ENCODE measurements around the gene USP36.
"Not testable (repeated sequence)": the region's sequence is repeated elsewhere in the genome, so short reads cannot be mapped to it uniquely, and the experiment has no call there.

Gene USP36

GRCh38 chr17:78840780-78841611 lies at the start of gene USP36:
USP36 (minus strand) TSS chr17:78840814; CDS start chr17:78836363, 4,451 bp downstream.
- DNase-seq (ENCODE audit: low read depth in 2 of 3, low spot score in 1 of 3) = peak; percentile 100

GRCh38 chr17:78890096-78890495 lies 49.5 kb upstream of the USP36 start:
- DNase-seq (ENCODE audit: low read depth in 2 of 3, low spot score in 1 of 3) = not testable (repeated sequence)

- DNase-seq (ENCODE audit: low read depth in 2 of 3, low spot score in 1 of 3) = no peak
Observed at GRCh38 chr17:78889531-78889930, 48.9 kb upstream of the USP36 start.

DNA sequence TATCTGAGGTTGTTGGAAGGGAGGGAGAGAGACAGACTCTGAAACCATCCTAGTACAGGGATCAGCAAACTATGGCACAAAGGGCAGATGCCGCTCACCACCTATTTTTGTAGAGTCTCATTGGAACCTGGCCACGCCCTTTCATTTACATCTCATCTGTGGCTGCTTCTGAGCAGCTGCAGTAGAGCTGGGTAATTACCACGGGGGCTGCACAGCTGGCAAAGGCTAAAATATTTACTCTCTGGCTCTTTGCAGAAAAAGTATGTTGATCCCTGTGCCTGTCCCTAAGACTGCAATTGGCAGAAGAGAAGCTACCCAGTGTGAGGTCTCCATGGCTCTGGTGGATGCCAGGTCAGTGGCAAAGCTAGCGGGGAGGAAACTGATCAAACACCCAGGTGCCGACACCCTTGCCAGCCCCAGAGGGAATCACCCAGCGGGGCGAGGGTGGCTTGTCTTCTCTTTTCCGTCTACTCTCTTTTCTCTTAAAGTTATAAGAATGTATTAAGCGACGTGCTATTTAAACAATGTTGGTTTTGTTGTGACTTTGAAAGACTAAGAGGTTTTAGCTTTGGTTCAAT lies 48.4 kb upstream of the USP36 start:
- DNase-seq (ENCODE audit: low read depth in 2 of 3, low spot score in 1 of 3) = no peak

GRCh38 chr17:78886954-78887353 lies 46.3 kb upstream of the USP36 start:
- no peak for DNase-seq (ENCODE audit: low read depth in 2 of 3, low spot score in 1 of 3)

DNA sequence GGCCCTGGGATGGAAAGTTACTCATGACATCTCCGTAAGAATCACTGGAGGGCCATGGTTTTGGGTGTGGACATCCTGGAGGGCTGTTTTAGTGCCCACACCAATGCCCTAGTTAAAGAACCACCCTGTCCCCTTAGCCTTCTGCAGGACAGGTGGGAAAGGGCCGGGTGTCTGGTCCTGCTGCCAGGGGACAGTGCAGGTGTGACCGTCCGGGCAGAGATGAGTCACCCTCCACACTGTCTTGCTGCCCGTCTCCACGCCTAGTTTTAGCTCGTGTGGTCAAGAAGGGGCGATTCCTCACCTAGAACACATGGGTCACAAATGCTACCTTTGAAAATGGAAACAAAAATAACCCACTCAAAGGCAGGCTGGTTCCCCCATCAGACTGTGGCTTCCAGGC lies 45.3 kb upstream of the USP36 start:
- no peak for DNase-seq (ENCODE audit: low read depth in 2 of 3, low spot score in 1 of 3)

GRCh38 chr17:78884876-78885667 lies 44.5 kb upstream of the USP36 start:
- DNase-seq (ENCODE audit: low read depth in 2 of 3, low spot score in 1 of 3) = no peak

- no peak for DNase-seq (ENCODE audit: low read depth in 2 of 3, low spot score in 1 of 3)
Observed at GRCh38 chr17:78884148-78884825, 43.7 kb upstream of the USP36 start.

DNA sequence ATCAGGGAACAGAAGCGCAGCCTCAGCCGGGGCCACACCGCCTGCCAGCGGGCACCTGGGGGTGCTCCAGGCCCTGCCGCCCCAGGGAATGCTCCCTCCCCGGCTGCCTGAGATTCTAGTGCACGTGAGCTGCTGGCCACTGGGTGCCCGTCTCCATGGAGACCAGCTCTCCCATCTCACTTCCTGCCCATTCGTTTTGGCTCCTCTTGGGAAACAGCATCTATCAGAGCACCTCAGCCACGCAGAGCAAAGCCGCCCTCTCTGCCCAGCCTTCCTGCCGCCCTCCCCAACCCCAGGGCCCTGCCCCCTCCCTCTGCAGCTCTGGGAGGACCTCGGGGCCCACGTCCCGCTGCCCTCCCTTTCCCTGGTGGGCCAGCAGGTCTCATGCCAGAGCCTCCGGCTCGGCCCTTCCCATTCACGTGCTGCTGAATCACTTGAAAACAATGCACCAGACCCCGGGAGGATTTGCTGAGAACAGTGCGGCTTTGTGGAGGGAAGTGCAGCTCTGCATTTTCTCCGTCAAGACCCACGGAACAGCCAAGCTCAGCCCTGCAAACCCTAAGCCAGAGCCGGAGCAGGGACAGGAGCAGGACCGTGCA lies 43.0 kb upstream of the USP36 start:
- no peak for DNase-seq (ENCODE audit: low read depth in 2 of 3, low spot score in 1 of 3)

GRCh38 chr17:78883089-78883532 lies 42.5 kb upstream of the USP36 start:
- no peak for DNase-seq (ENCODE audit: low read depth in 2 of 3, low spot score in 1 of 3)

DNA sequence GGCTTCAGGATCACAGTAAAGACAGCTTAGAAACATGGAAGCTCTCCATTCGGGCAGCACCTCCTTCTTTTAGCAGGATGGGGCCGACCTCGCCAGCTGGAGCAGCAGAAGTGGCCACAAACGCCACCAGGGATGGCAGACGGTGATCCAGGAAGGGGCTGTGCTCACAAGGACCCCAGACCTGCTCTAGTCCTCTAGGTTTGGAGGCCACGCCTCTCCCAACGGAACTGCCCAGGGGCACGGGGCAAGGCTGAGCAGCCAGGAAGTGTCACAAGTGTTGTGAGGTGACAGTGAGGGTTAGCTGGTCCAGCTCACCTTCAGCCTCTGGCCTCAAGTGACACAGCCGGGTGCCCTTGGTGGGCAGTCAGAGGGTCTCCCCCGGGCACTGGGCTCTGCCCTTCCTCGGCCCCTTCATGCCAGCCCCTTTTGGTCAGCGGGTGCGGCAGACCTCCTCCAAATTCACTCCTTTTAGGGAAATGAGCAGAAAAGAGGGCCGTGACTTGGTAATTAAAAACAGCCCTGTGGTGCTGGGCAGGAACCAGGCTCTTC lies 42.0 kb upstream of the USP36 start:
- no peak for DNase-seq (ENCODE audit: low read depth in 2 of 3, low spot score in 1 of 3)

GRCh38 chr17:78879635-78880186 lies 39.1 kb upstream of the USP36 start:
- peak in 1 of 3 donors; percentile 14 for DNase-seq (ENCODE audit: low read depth in 2 of 3, low spot score in 1 of 3)

DNA sequence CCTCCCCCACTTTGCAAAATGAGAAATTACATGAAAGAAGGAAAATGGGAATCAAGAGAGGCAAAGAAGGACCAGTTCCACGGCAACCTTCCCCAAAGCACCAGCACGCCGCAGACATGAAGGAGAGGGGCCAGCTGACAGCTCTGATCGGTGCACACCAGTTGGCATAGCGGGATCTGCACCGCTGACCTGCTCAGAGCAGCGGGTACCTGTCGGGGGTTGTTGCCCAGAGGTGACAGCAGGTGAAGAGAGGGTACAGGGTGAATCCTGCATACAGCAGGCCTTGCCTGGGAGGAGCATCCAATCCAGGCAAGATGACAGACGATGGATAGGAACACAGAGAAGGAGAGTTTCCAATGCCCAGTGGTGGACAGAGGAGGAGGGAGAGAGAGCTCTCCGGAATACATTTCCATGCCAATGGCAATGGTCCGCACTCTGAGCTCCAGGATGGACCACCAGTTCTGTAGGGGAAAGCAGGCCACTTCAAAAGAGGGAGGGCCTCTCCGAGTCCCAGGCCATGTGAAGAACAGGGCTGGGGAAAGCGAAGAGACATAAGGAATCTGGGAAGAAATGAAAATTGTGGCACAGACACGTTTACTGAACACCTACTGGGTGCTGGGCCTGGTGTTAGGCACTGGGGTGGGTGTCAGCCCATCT lies 38.4 kb upstream of the USP36 start:
- no peak for DNase-seq (ENCODE audit: low read depth in 2 of 3, low spot score in 1 of 3)

DNA sequence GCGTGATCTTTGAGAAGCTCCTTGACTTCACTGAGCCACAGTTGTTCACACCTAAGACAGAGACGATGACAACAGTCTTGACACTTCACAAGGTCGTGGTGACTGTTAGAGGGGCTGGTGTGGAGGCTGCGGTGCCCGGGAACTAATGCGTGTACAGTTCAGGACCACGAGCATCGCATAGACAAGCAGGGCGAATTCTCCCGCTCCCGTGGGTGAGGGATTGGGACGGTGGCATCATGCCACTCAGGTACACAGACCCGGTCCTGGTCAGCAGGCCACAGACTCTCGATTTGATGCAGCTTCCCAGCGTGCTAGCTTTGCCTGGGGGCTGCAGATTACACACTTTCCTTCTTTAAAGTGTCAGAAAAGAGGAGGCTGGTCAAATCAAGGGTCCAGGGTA lies 37.6 kb upstream of the USP36 start:
- DNase-seq (ENCODE audit: low read depth in 2 of 3, low spot score in 1 of 3) = no peak

DNA sequence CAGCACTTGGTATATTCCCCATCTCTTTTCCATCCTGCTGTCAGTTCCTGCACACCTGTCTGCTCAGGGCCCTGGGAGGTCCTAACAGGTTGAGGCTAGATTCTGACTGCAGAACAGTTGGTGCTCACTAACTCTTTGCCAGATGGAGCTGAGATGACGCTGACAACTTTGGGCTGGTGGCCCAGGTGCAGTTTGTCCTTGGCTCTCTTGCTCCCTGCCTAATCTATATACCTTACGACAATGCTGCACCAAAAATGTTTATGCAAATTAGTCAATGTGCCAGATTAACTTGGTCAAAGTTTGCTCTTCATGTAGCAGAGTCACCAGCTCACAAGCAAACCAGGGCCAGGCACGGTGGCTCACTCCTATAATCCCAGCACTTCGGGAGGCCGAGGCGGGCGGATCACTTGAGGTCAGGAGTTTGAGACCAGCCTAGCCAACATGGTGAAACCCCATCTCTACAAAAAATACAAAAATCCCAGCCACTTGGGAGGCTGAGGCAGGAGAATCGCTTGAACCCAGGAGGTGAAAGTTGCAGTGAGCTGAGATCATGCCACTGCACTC lies 36.4 kb upstream of the USP36 start:
- DNase-seq (ENCODE audit: low read depth in 2 of 3, low spot score in 1 of 3) = not testable (repeated sequence)

- DNase-seq (ENCODE audit: low read depth in 2 of 3, low spot score in 1 of 3) = no peak
Observed at GRCh38 chr17:78876094-78876597, 35.5 kb upstream of the USP36 start.

GRCh38 chr17:78875363-78876093 lies 34.9 kb upstream of the USP36 start:
- no peak for DNase-seq (ENCODE audit: low read depth in 2 of 3, low spot score in 1 of 3)

DNA sequence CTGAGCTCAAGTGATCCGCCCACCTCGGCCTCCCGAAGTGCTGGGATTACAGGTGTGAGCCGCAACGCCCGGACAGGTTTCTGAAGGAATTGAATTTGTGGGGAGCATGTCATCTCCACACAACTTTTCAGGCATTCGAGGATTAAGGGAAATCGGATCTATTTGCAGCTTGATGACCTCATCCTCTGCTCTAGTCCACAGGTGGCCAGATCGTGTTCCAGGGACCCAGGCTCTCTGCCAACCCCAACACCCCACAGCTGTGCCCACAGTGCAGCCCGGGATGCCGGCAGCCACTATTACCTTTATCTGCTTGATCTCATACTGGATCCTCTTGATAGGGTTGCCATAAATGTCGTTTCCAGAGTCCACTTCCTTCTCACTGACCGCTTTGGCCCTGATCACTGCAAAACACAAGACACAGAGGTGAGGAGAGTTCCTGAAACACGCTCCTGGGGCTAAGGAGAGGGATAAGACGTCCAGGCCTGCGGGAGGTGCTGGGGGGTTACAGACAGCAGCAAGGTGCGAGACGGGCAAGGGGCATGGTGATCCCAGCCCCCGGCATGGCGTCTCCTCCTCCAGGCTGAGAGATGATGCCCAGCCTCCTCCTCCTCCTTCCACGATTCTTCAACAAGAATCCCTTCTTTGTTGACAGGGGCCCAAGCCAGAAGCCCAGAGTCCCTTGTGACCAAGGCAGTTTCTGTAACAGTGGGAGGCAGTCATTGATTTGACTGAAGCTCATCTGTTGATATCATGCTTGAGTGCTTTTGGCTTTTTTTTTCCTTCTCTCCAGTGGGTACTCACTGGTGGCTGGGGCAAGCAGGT lies 33.1 kb upstream of the USP36 start:
- DNase-seq (ENCODE audit: low read depth in 2 of 3, low spot score in 1 of 3) = no peak

Data from stimulated activated CD4-positive, alpha-beta T cell treated with anti-CD3 and anti-CD28 coated beads, Interleukin-12 subunit alpha, Interleukin-12 subunit beta, amount 100 ng/mL, for 48 hours (primary cell).